Neural progenitor cell (in vitro differentiated cells): ENCODE data around the gene OPTC.

Source experiments
- CTCF ChIP-seq: fragments of 200-600 bp; sonication (generic); IDR thresholded peaks from 2 replicates; pipeline ENCODE4 v1.5.1; 2017; ENCODE audit warnings: antibody characterized with exemption, mild to moderate bottlenecking
- EZH2 ChIP-seq: fragments of 200-600 bp; sonication (generic); IDR thresholded peaks from 2 replicates; pipeline ENCODE4 v1.6.1; 2017; ENCODE audit warnings: antibody characterized with exemption, mild to moderate bottlenecking, moderate library complexity

- no peak for TF ChIP-seq EZH2
- TF ChIP-seq CTCF, result no peak
These were observed 42.6 kb downstream of the OPTC start for GRCh38 chr1:203536575-203536974.
